Endothelial cell of umbilical vein (primary cell): ENCODE results near the gene STARD5.

Experiments
- EZH2 ChIP-seq: IDR thresholded peaks from 2 replicates; pipeline ENCODE4 v1.6.1; 2012; ENCODE audit warnings: borderline replicate concordance, low read depth, mild to moderate bottlenecking, moderate library complexity, low read length, inconsistent platforms; ENCODE audit not compliant: severe bottlenecking
- FOS ChIP-seq: IDR thresholded peaks from 2 replicates; pipeline ENCODE4 v1.6.1; 2011; ENCODE audit warnings: mild to moderate bottlenecking, low read length, moderate library complexity, borderline replicate concordance; ENCODE audit not compliant: insufficient read depth
- GATA2 ChIP-seq: IDR thresholded peaks from 2 replicates; pipeline ENCODE4 v1.7.0; 2011; ENCODE audit warnings: low read depth, mild to moderate bottlenecking, moderate library complexity, mixed read lengths, low read length; ENCODE audit not compliant: insufficient read length, insufficient read depth
- JUN ChIP-seq: IDR thresholded peaks from 2 replicates; pipeline ENCODE4 v1.6.1; 2011; ENCODE audit warnings: borderline replicate concordance, low read depth; ENCODE audit not compliant: insufficient read length, insufficient read depth
- MAX ChIP-seq: IDR thresholded peaks from 2 replicates; pipeline ENCODE4 v1.6.1; 2011; ENCODE audit not compliant: insufficient read depth, insufficient read length
- MYC ChIP-seq: IDR thresholded peaks from one replicate; pipeline ENCODE4 v1.6.1; 2011; ENCODE audit warnings: mild to moderate bottlenecking, low read depth, low read length
- POLR2A ChIP-seq: IDR thresholded peaks from 2 replicates; pipeline ENCODE4 v1.6.1; 2012; ENCODE audit warnings: low read depth, mild to moderate bottlenecking, control low read depth, low read length
- POLR2AphosphoS5 ChIP-seq: IDR thresholded peaks from 2 replicates; pipeline ENCODE4 v1.6.1; 2012; ENCODE audit warnings: low read depth, mild to moderate bottlenecking, control low read depth, low read length, moderate library complexity; ENCODE audit not compliant: insufficient read depth
- TF ChIP-seq, protein P1 (sequence below), 2 donors: IDR thresholded peaks; 1 replicate in 1 of 2; 2 replicates in 1 of 2; pipeline ENCODE4 v1.5.1; 2011; ENCODE audit warnings: low read length in 2 of 2, mild to moderate bottlenecking in 2 of 2, moderate library complexity in 2 of 2, control low read depth in 1 of 2, inconsistent platforms in 1 of 2, low read depth in 1 of 2; ENCODE audit not compliant: insufficient read depth in 1 of 2; ENCODE audit errors: extremely low read depth in 1 of 2

- no peak for TF ChIP-seq JUN
- TF ChIP-seq, protein P1, sequence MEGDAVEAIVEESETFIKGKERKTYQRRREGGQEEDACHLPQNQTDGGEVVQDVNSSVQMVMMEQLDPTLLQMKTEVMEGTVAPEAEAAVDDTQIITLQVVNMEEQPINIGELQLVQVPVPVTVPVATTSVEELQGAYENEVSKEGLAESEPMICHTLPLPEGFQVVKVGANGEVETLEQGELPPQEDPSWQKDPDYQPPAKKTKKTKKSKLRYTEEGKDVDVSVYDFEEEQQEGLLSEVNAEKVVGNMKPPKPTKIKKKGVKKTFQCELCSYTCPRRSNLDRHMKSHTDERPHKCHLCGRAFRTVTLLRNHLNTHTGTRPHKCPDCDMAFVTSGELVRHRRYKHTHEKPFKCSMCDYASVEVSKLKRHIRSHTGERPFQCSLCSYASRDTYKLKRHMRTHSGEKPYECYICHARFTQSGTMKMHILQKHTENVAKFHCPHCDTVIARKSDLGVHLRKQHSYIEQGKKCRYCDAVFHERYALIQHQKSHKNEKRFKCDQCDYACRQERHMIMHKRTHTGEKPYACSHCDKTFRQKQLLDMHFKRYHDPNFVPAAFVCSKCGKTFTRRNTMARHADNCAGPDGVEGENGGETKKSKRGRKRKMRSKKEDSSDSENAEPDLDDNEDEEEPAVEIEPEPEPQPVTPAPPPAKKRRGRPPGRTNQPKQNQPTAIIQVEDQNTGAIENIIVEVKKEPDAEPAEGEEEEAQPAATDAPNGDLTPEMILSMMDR (IDR thresholded peaks at IDR 0.05; ENCODE audit: extremely low read depth in 1 of 2, insufficient read depth in 1 of 2, low read depth in 1 of 2, low read length in 2 of 2), result no peak
- no peak for TF ChIP-seq POLR2AphosphoS5
- no peak for TF ChIP-seq FOS
- no peak for TF ChIP-seq POLR2A
- no peak for TF ChIP-seq EZH2
- TF ChIP-seq GATA2, result no peak
- TF ChIP-seq MYC, result no peak
- no peak for TF ChIP-seq MAX
These were observed 26.8 kb downstream of the STARD5 start for GRCh38 chr15:81297147-81297572.
